Natural killer cell (primary cell): ENCODE measurements around the gene ARHGEF37. TPM values are rescaled to one million over a fixed set of nuclear protein-coding genes. Genes with fewer than 3 reads are reported as not detected.
A peak's percentile ranks its signal among the peaks of the same experiment; 100 is the strongest.

Experiments used
- ATAC-seq, 3 donors: fragments of 150-1000 bp in 2 of 3; fragments of 200-7000 bp in 1 of 3; cut with Tn5 transposase; 1 replicate in 1 of 3; 2 replicates in 2 of 3; pipeline ENCODE4 v1.10.0; 2021; ENCODE audit warnings: mild to moderate bottlenecking in 2 of 3, moderate library complexity in 2 of 3
- DNase-seq, 2 donors: peaks; one replicate each; pipeline versions ENCODE4 v3.0.0 to v3.0.0-alpha.2; 2013 to 2021; ENCODE audit warnings: mixed read lengths in 1 of 2
- H3K27ac ChIP-seq: one replicate; pipeline ENCODE4 v1.5.1; 2013; ENCODE audit warnings: mild to moderate bottlenecking, low read length
- H3K27me3 ChIP-seq: one replicate; pipeline ENCODE4 v1.6.1; 2013; ENCODE audit warnings: low read length; ENCODE audit not compliant: control insufficient read depth, insufficient read depth
- H3K36me3 ChIP-seq: one replicate; pipeline ENCODE4 v1.6.1; 2013; ENCODE audit warnings: low read length; ENCODE audit not compliant: control insufficient read depth, insufficient read depth
- H3K4me1 ChIP-seq: one replicate; pipeline ENCODE4 v1.6.1; 2013; ENCODE audit warnings: low read length; ENCODE audit not compliant: control insufficient read depth, insufficient read depth
- H3K4me3 ChIP-seq: one replicate; pipeline ENCODE4 v1.5.1; 2013; ENCODE audit warnings: low read length
- H3K9me3 ChIP-seq: one replicate; pipeline ENCODE4 v1.6.1; 2013; ENCODE audit warnings: low read length; ENCODE audit not compliant: control insufficient read depth, insufficient read depth
- H3K27ac Mint-ChIP-seq, 2 donors: one replicate each; pipeline ENCODE4 v1.8.0; 2022; ENCODE audit warnings: mild to moderate bottlenecking in 2 of 2, mixed read lengths in 2 of 2, moderate library complexity in 1 of 2
- H3K27me3 Mint-ChIP-seq, 2 donors: one replicate each; pipeline ENCODE4 v1.8.0; 2022; ENCODE audit warnings: low read depth in 2 of 2, mixed read lengths in 2 of 2
- H3K36me3 Mint-ChIP-seq: one replicate; pipeline ENCODE4 v1.8.0; 2022; ENCODE audit warnings: mixed read lengths
- H3K4me1 Mint-ChIP-seq, 2 donors: one replicate each; pipeline ENCODE4 v1.8.0; 2022; ENCODE audit warnings: mixed read lengths in 2 of 2
- H3K4me3 Mint-ChIP-seq: one replicate; pipeline ENCODE4 v1.8.0; 2022; ENCODE audit warnings: mild to moderate bottlenecking, moderate library complexity, mixed read lengths
- H3K9me3 Mint-ChIP-seq, 2 donors: one replicate each; pipeline ENCODE4 v1.8.0; 2022; ENCODE audit warnings: mixed read lengths in 2 of 2
- WGBS: methylation state at CpG from one replicate; pipeline ENCODE4 v1.1.7; 2013; ENCODE audit warnings: missing lambda C conversion rate; ENCODE audit not compliant: insufficient coverage; 5-methylcytosine and 5-hydroxymethylcytosine counted together
- intact Hi-C: fragments of 100-400 bp; cut with micrococcal nuclease; formaldehyde crosslinking; loops from one replicate; pipeline ENCODE4 v1.14.2; 2022
- total RNA-seq, 4 donors: library from RNA; stranded (reverse); fragments of 120-200 nt in 1 of 4; gene quantifications; one replicate each; pipeline versions ENCODE4 v1.2.3 to v1.2.4, GENCODE V29; 2013 to 2022
- TF ChIP-seq, protein P1 (sequence below): fragments of 200-600 bp; IDR thresholded peaks from one replicate; pipeline ENCODE4 v1.8.0; 2022; ENCODE audit warnings: antibody characterized with exemption

The ARHGEF37 gene
- total RNA-seq, 3 donors from 2014 or later (not counting 1 experiment from before 2014, with no cell fraction given): 0.61 to 2.6 TPM; not detected in 1

DNA sequence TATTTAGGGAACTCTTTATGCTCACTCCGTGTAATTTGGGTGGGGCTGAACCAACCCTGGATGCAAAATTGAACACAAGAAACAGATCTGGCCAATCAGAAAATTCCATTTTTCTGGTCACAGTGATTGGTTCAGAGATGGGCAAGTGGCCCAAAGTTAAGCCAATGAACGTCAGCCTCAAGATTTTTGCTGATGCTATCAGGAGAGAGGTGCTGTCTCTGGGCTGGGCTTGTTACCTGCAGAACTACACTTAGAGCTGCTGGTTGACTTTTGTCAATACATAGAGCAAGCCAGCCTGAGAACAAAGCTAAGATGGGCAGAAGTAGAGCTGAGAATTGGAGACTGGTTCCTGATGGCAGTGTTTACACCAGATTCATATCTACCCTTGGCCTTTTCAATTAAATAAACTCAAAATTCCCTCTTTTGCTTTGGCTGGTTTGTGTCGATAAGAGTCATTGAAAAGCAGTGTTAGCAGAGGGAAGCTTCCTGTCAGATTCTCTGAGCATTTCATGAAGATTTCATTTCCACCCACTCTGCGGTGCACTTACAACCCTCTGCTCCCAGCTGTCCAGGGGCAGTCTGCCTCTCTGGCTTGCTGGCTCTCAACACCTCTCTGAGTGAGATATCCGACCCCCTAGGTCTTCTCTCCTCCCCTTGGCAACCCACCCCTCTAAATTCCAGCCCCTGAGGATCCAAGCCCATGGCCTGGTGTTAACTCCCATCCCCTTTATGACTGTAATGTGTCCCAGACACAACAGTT lies 84.3 kb downstream of the ARHGEF37 start:
- Mint-ChIP-seq H3K4me1 (peaks cover 0 to 3% of the 10 kb centered on the region in 2 donors), H3K27ac (no peak overlapping the region), H3K4me3 (no peak overlapping the region), H3K9me3 (peaks cover 0 to 3% of the 10 kb centered on the region in 2 donors), H3K36me3 (peaks cover 7% of the 10 kb centered on the region), H3K27me3 (peaks cover 0 to 5% of the 10 kb centered on the region in 2 donors)
- Histone ChIP-seq H3K4me3 (no peak overlapping the region), H3K27me3 (no peaks in the 10 kb centered on the region), H3K36me3 (no peaks in the 10 kb centered on the region), H3K9me3 (peaks cover 3% of the 10 kb centered on the region), H3K27ac (no peak overlapping the region), H3K4me1 (no peaks in the 10 kb centered on the region)
- ATAC-seq (no peak), DNase-seq (no peak)
- intact Hi-C loops: no loop called here
- WGBS: 76% methylated on average over 5 of the region's 5 CpGs
- TF ChIP-seq, protein P1, sequence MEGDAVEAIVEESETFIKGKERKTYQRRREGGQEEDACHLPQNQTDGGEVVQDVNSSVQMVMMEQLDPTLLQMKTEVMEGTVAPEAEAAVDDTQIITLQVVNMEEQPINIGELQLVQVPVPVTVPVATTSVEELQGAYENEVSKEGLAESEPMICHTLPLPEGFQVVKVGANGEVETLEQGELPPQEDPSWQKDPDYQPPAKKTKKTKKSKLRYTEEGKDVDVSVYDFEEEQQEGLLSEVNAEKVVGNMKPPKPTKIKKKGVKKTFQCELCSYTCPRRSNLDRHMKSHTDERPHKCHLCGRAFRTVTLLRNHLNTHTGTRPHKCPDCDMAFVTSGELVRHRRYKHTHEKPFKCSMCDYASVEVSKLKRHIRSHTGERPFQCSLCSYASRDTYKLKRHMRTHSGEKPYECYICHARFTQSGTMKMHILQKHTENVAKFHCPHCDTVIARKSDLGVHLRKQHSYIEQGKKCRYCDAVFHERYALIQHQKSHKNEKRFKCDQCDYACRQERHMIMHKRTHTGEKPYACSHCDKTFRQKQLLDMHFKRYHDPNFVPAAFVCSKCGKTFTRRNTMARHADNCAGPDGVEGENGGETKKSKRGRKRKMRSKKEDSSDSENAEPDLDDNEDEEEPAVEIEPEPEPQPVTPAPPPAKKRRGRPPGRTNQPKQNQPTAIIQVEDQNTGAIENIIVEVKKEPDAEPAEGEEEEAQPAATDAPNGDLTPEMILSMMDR: no peak

DNA sequence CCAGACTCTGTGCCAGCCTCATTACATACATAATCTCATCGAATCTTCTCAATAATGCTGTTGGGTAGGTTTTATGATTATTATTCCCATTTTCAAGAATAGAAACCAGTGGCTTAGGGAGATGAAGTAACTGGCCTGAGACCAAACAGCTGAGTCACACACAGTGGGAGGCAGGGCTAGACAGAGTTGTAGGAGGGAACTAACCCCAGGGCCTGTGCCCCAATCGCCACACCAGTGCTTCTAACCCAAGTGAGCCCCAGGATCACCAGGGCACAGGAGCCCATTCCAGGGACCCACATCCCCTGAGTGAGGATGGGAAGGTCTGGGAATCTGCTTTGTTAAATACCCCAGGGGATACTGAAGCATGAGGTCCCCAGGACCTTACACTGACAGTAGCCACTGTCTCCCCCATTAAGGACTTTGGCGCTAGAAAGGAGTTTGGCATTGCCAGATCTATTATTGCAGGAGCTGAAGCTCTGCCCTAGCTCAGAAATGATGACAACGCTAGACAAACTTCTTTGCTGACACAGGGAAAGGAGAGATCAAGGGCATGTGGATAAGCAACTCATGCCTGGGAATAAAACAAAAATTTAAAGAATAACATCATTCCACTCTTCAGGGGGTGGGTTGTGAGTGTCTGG lies 85.0 kb downstream of the ARHGEF37 start:
- intact Hi-C loops: no loop called here
- no peak overlapping the region for H3K27ac Mint-ChIP-seq
- Histone ChIP-seq H3K27me3 (no peaks in the 10 kb centered on the region), H3K36me3 (no peaks in the 10 kb centered on the region), H3K27ac (no peak overlapping the region), H3K4me3 (no peak overlapping the region), H3K4me1 (no peaks in the 10 kb centered on the region), H3K9me3 (peaks cover 3% of the 10 kb centered on the region)
- peaks cover 0 to 3% of the 10 kb centered on the region in 2 donors for H3K27me3 Mint-ChIP-seq
- peaks cover 0 to 3% of the 10 kb centered on the region in 2 donors for H3K4me1 Mint-ChIP-seq
- no peak overlapping the region for H3K4me3 Mint-ChIP-seq
- TF ChIP-seq, protein P1: no peak
- ATAC-seq (peak in 1 of 3 donors; percentile 62), DNase-seq (no peak)
- peaks cover 0 to 3% of the 10 kb centered on the region in 2 donors for H3K9me3 Mint-ChIP-seq
- 98% methylated on average over 3 of the region's 4 CpGs for WGBS
- H3K36me3 Mint-ChIP-seq: peaks cover 7% of the 10 kb centered on the region

DNA sequence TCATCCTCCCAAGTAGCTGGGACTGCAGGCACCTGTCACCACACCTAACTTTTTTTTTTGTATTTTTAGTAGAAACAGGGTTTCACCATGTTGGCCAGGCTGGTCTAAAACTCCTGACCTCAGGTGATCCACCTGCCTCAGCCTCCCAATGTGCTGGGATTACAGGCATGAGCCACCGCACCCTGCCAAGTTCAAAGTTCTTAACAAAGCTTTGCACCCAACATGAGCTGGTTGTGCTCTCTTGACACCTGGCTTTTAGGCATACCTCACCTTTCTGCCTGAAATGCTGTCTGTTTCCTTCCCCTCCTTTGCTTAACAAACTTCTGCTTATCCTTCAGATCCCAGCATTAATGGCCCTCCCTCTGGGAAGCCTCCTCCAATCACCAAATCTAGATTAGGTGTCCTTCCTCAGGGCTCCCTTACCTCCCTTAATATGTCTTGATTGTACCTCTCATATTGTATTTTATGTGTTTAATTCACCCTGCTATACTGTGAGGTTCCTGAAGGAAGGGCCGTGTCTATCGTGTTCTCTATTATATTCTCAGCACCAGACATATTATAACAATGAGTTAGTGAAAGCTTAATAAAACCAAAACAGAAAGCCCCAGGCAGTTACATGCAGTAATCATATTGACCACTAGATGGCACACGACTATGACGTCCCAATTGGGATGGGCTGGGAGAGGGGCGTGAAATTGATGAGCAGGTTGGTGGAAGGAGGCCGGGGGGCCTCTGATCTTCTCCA lies 86.0 kb downstream of the ARHGEF37 start:
- peak; percentile 38 to 61 (median 44) for ATAC-seq
- Mint-ChIP-seq H3K4me1 (peaks cover 0 to 3% of the 10 kb centered on the region in 2 donors), H3K36me3 (peaks cover 7% of the 10 kb centered on the region), H3K9me3 (peaks cover 0 to 3% of the 10 kb centered on the region in 2 donors), H3K4me3 (no peak overlapping the region), H3K27ac (no peak overlapping the region), H3K27me3 (peaks cover 0 to 3% of the 10 kb centered on the region in 2 donors)
- Histone ChIP-seq H3K4me3 (no peak overlapping the region), H3K4me1 (no peaks in the 10 kb centered on the region), H3K9me3 (peaks cover 7% of the 10 kb centered on the region), H3K27ac (no peak overlapping the region), H3K27me3 (no peaks in the 10 kb centered on the region), H3K36me3 (no peaks in the 10 kb centered on the region)
- TF ChIP-seq, protein P1: peak; percentile 69
- intact Hi-C loops: loop anchor here (1.0 kb wide), 1 partner anchor 161 kb away; no protein-coding TSS in a partner anchor
- peak in 1 of 2 donors; percentile 51 for DNase-seq
- WGBS: 37% methylated on average over 5 of the region's 7 CpGs
